Endometrium (tissue), 2 donors: ENCODE results near the gene DMBT1.
"Not testable (repeated sequence)": the region's sequence is repeated elsewhere in the genome, so short reads cannot be mapped to it uniquely, and the experiment has no call there.

ENCODE experiments used
- FAIRE-seq: peaks from 2 replicates; lab custom pipeline; 2012; peaks lifted over from hg19 to GRCh38; lab: Jason Lieb, UNC
- donor health status: control.
- donor health status: control.

The DMBT1 gene

DNA sequence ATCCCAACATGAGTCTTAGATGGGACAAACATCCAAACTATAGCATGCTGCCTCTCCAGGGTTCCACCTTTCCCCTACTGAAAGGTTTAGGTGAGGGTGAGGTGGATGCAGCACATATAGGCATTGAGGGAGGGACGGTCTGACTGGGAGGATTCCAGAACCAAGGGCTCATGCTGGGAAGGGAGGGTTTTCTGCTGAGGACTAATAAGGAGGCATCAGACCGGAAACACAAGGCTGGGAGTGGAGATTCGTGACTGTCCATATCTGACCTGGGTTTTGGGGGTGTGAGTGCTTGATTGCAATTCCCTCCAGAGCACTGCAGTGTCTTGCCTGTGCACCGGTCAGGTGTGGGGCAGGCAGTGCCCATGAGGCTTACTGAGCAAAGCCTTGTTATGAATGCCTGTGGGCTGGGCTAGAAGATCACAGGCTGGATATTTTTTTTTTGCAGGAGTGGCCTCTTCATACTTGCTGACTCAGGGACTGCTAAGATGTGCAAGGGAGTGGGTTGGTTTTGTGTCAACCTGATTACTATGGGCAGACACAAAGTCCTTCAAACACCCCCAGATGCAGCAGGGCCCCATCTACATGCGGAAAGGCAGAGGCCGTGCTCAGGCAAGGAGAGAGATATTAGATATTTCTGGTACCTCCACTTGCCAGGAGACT lies 26.7 kb downstream of the DMBT1 start:
- no peak for FAIRE-seq

DNA sequence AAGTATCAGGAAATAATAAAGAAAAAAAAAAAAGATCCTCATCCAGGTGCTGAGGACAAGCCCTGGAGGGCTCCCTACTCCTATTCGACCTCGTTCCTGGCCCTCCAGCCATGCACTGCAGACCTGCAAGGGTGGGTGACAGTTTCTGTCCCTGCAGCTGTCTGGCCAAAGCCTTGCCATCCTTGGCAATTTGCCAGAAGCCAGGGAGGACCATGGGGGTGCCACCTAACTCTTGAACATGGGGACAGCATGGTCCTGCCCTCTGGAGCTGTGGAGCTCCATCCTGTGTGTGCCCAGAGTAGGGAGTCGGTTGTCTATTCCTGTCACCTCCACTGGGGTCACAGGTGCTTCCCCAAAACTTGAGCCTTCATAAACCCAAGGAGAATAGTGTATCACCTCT lies 27.8 kb downstream of the DMBT1 start:
- no peak for FAIRE-seq

DNA sequence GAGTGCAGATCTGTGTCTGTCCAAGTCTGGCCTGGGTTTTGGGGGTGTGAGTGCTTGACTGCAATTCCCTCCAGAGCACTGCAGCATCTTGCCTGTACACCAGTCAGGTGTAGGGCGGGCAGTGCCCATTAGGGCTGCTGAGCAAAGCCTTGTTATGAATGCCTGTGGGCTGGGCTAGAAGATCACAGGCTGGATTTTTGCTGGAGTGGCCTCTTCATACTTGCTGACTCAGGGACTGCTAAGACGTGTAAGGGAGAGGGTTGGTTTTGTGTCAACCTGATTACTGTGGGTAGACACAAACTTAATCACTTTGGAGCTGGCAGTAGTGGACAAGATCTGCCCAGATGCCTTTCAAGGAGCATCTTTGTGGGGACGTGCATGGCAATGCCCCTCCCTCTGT lies 29.6 kb downstream of the DMBT1 start:
- FAIRE-seq, result no peak

DNA sequence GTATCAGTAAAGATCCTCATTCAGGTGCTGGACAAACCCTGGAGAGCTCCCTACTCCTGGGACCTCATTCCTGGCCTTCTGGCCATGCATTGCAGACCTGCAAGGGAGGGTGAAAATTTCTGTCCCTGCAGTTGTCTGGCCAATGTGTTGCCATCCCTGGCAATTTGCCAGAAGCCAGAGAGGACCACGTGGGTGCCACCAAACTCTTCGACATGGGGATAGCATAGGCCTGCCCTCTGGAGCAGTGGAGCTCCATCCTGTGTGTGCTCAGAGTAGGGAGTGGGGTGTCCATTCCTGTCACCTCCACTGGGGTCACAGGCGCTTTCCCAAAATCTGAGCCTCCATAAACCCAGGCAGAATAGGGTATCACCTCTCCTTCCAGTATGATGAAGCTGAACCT lies 31.2 kb downstream of the DMBT1 start:
- FAIRE-seq, result no peak

DNA sequence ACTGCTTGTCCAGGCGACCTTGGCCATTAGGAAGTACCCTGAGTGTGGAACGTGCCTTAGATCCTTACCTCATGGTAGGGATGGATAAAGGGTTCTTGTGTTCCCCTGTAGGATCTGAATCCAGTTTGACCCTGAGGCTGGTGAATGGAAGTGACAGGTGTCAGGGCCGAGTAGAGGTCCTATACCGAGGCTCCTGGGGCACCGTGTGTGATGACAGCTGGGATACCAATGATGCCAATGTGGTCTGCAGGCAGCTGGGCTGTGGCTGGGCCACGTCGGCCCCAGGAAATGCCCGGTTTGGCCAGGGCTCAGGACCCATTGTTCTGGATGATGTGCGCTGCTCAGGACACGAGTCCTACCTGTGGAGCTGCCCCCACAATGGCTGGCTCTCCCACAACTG lies 31.6 kb downstream of the DMBT1 start:
- FAIRE-seq, result no peak

DNA sequence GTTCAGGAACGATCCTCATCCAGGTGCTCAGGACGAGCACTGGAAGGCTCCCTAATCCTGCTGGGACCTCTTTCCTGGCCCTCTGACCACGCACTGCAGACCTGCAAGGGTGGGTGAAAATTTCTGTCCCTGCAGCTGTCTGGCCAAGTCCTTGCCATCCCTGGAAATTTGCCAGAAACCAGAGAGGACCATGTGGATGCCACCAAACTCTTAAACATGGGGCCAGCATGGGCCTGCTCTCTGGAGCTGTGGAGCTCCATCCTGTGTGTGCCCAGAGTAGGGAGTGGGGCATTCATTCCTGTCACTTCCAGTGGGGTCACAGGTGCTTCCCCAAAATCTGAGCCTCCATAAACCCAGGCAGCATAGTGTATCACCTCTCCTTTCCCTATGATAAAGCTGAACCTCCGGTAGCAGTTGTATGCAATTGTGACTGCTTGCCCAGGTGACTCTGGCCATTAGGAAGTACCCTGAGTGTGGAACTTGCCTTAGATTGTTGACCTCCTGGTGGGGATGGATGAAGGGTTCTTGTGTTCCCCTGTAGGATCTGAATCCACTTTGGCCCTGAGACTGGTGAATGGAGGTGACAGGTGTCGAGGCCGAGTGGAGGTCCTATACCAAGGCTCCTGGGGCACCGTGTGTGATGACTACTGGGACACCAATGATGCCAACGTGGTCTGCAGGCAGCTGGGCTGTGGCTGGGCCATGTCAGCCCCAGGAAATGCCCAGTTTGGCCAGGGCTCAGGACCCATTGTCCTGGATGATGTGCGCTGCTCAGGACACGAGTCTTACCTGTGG lies 57.1 kb downstream of the DMBT1 start:
- FAIRE-seq, result no peak

DNA sequence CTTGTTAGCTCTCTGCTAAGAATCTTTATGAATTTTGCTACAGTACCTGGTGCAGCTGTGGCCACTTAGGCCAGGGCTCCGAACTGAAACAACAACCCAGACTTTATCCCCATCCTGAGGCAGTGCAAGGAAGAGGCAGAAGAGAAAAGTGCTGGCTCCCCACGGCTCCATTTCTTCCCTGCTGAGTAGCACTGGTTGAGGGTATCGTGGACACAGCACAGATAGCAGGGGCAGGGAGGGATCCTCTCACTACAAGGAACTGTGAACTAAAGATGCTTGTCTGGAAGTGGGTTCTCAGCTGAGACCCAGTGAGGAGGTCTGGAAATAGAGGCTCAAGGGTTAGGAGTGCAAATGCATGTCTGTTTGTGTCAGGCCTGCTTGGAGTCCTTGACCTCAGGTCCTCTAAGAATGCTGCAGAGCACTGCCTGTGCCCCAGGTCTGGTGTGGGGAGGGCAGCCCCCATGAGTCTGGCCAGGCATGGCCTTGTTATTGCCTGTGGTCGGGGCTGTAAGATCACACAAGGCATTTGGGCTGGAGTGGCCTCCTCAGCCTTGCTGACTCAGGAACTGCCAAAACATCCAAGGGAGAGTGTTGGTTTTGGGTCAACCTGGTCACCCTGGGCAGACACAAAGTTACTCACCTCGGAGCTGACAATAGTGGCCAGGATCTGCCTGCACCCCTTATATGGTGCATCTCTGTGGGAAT lies 58.1 kb downstream of the DMBT1 start:
- FAIRE-seq, result no peak

DNA sequence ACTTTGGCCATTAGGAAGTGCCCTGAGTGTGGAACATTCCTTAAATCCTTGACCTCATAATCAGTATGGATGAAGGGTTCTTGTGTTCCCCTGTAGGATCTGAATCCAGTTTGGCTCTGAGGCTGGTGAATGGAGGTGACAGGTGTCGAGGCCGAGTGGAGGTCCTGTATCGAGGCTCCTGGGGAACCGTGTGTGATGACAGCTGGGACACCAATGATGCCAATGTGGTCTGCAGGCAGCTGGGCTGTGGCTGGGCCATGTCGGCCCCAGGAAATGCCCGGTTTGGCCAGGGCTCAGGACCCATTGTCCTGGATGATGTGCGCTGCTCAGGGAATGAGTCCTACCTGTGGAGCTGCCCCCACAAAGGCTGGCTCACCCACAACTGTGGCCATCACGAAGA lies 60.4 kb downstream of the DMBT1 start:
- not testable (repeated sequence) for FAIRE-seq

DNA sequence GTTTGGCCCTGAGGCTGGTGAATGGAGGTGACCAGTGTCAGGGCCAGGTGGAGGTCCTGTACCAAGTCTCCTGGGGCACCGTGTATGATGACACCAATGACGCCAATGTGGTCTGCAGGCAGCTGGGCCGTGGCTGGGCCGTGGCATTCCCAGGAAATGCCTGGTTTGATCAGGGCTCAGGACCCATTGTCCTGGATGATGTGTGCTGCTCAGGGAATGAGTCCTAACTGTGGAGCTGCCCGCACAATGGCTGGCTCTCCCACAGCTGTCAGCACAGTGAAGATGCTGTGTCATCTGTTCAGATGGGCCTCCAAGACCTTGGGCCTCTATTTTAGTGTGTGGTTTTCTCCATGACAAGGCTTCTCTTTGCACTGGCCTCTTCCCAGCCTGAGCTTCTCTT lies 64.0 kb downstream of the DMBT1 start:
- FAIRE-seq, result no peak

DNA sequence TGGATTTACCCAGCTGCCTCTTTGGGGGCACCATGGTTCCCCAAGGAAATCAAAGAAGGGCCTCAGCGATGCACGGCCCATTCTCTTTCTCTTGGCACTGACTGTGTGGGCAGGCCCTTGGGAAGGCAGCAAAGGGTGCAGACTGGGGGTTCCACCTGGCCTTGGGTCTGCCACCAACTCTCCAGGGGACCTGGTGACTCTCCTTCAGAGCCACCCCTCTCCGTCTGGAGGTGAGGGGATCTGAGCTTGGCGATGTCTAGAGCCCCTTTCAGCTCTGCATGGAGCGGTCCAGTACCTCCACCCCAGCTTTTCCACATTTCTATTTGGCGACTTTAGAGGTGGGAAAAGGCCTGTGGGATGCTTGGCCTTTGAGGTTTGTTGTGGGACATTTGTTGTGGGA lies 70.0 kb downstream of the DMBT1 start:
- no peak for FAIRE-seq

DNA sequence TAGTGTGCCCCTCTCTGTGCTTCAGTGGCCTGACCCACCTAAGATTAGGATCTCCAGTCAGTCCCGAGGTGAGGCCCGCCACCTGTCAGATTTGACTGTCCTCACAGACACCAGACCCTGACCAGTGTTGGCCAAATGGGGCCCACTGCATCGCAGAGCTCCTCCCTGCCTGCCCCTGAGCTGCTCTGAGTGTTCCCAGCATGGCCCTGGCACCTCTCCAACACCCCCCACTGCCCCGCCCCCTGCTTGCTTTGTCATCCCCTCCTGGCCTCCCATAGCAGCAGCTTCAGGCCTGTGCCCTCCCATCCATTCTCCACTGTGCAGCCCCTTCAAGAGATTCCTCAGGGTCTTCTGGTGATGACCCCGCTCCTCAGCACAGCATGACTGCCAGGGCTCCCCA lies 71.5 kb downstream of the DMBT1 start:
- no peak for FAIRE-seq

DNA sequence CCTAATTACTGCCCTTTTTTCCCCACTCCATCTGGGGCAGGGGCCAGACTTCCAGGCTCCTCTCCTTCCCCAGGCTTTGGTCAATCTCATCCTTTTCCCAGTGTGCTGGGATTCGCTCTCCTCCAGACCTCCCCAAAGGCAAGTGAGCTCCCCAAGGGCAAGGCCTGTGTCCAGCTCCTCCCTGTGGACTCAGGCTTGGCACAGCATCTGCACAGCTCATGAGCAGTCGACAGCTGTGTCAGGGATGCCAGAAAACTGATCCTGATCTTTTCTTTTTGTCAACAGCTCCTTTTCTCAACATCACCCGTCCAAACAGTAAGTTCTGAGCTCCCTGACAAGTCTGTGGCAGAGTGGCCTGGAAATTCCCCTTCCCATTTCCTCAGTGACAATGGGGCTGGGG lies 72.0 kb downstream of the DMBT1 start:
- no peak for FAIRE-seq

DNA sequence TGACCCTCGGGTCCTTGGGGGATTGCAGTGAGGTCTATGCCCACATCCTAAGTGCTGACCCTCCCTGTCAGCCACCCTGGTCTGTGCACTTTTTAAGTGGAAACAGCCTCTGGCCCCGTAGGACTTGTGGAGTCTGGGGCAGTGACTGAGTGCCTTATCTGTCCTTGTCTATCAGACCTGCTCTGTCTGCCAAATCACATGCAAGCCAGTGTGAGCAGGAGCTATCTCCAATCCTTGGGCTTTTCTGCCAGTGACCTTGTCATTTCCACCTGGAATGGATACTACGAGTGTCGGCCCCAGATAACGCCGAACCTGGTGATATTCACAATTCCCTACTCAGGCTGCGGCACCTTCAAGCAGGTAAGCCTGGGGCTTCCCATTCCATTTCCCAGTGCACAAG lies 76.4 kb downstream of the DMBT1 start:
- no peak for FAIRE-seq

DNA sequence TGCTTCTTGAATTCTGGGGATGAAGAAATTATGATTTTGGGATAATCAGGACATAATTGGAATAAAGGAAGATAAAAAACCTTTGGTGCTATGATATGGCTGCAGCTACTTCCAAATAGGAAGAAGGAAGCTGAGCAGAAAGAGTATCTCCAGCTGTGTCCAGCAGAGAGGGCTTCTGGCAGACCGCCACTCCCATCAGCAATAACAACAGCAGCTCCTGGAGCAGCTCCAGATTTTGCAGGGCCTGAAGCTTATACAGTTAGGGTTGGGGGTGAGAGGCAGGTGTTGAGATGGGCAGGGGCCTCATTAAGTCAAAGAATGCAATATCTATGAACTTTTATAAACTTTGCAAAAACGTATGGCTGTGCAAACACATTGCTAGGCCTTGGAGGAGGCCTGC lies 76.8 kb downstream of the DMBT1 start:
- FAIRE-seq, result no peak

DNA sequence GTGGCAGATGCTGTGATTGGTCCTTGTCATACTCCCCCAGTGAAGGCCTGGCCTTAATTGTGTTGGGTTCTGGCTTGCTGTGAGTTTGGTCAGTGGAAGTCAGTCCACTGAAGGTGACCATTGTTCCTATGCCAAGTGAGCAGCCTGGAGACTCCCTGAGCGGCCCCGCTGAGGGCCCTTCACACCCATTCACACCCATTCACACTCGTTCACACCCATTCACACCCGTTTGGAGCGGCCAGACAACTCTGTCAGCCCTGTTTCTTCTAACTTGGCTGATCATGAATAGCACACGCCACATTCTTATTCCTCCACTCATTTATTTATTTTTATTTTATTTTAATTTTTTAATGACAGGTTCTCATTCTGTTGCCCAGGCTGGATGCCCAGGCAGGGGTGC lies 77.6 kb downstream of the DMBT1 start:
- no peak for FAIRE-seq

DNA sequence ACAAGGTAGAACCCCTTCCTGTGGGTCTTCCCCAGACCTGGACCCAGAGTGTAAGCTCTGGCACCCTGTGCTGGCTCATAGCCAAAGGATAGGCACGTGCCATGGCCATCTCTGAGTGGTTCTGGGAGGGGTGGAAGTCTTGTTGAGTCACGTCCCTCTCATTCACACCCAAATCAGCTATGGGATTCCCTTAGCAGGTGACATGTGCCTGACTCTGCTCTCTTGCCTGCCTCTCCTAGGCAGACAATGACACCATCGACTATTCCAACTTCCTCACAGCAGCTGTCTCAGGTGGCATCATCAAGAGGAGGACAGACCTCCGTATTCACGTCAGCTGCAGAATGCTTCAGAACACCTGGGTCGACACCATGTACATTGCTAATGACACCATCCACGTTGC lies 79.2 kb downstream of the DMBT1 start:
- no peak for FAIRE-seq

DNA sequence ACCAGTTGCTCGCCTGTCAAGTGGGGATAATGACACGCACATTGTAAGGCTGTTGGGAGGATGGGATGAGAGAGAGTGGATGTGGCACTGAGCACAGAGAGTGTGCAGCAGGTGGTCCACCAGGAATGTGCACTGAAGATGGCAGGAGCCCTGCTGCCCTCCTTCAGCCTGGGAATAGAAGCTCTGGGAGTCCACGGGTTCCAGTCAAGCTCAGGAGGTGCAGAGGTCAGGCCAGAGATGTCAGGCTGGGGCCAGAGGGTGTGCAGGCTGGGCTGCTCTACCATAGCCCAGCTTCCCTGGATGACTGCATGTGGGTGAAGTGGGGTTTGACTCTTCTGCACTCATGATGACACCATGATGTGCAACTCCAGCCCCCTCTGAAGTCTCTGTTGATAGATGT lies 80.4 kb downstream of the DMBT1 start:
- FAIRE-seq, result no peak

DNA sequence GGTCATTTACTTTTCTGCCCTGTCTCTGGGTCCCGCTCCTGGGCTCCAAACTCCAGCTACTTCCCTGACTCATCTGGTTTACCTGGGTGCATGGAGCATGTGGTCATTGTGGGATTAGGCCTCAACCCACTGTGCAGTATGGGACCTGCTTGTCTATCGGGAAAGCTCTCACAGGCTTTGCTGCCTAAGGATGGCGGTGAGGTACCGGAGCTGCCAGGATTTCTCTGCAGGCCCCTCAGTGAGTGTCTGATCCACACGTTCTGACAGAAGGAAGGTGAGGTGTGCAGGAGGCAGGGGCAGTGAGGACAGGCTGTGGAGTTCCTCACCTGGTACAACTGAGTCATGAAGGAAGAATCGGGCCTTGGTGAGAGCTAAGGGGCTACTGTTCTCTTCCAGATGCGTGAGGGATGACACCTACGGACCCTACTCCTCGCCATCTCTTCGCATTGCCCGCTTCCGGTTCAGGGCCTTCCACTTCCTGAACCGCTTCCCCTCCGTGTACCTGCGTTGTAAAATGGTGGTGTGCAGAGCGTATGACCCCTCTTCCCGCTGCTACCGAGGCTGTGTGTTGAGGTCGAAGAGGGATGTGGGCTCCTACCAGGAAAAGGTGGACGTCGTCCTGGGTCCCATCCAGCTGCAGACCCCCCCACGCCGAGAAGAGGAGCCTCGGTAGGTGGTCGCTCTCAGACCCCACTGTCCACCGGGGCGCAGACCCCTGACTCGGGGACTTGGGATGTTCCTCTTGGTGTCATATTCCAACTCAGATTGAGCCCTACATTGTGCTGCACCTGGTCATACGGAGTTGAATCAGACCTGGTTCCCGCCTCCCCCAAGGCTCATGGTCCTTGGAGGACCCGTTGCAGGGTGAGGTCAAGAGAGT lies 82.4 kb downstream of the DMBT1 start:
- FAIRE-seq, result no peak

DNA sequence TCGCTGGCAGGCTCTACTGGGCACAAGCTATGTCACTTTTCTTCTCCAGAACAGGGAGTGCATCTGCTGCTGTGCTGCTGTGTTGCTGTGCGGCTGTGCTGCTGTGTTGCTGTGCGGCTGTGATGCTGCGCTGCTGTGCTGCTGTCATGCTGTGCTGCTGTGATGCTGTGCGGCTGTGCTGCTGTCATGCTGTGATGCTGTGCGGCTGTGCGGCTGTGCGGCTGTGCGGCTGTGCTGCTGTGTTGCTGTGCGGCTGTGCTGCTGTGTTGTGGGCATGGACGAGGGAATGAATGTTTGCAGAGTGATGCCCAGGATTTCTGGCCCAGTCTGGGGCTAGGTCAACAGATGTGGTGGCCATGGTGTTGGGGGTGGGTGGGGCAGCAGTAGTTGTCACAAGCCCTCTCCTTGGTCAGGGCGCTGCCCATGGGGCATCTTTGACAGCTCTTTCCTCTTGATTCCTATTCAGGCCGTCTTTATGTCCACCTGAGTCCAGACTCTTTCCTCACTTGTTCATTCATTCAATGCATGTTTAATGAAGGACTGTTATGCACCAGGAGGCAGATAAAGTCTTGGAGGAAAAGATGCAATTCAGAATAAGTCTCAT lies 83.5 kb downstream of the DMBT1 start:
- FAIRE-seq, result no peak

DNA sequence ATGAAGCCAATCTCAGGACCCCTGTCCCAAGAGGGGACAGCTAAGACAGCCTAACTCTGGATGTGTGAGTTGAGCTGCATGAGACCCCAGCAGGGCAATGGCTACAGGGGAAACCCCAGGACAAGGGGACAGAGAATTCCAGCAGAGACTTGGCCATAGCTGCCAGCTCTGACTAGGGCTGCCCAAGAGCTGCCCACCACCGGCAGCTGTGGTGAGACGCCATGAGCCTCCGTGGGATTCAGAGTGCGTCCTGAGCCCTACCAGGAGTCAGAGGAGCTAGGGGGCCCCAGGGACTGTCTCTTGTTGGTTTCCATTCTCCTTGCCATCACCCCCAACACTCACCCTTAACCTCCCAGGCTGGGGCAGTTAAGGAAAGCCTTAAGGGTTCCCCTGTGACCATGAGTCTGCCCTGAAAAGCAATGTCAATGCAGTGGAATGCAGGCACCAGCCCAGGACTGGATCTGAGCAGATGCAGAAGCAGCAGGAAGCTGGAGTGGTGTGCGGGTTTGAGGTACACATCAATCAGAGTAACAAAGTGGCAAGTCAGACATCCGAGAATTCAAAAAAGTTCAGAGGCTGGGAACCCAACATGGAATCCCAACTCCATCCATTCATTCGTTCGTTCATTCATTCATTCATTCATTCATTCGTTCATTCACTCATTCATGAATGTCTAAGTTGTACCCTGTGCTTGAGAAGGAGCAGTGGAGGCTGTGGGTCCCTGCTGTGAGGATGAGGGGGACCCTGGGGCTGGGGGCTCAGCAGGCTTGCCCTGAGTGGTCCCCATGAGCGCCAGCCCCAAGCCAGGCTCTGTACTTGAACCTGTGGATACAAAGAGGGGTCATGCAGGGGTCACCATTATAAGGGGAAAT lies 86.2 kb downstream of the DMBT1 start:
- FAIRE-seq, result no peak

DNA sequence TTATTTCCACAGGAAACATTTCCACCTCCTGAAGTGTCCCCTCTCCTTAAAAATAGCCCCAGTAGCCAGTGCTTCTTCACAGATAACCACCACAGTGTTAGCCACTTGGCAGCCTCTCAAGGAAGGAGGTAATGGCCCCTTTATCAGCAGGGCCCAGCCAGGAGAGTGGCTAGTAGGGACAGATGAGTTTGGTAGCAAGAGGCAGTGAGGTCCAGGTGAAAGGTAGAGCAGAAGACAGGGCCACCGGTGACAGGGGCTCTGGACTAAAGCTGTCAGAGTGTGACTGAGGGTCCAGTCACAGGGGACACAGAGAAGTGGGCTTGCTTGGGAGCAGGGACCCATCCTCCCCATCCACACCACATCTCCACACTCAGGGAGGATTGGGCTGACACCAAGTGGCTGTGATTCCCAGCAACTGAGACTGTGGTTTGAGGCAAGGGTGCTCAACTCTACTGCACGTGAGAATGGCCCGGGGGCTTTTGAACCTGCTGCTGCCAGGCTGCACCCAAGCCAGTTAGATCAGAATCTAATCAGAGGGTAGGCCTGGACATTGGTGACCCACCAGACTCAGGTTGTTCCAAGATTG lies 86.9 kb downstream of the DMBT1 start:
- FAIRE-seq, result no peak
